K562 (cell line): Measurements from ENCODE around the gene CYB5R4. TPM values are rescaled to one million over a fixed set of nuclear protein-coding genes. Genes with fewer than 3 reads are reported as not detected.

Source experiments
- BCLAF1 ChIP-seq, 2 experiments: fragments of 450-650 bp in 1 of 2; IDR thresholded peaks; 2 replicates each; pipeline ENCODE4 v1.6.1; 2011 to 2017; ENCODE audit warnings: low read depth in 2 of 2, antibody characterized with exemption in 1 of 2, borderline replicate concordance in 1 of 2, low read length in 1 of 2, mild to moderate bottlenecking in 1 of 2, mixed read lengths in 1 of 2; ENCODE audit not compliant: control insufficient read depth in 1 of 2
- CAMTA2 ChIP-seq: fragments of 250-450 bp; sonication (Bioruptor Pico); conservative IDR thresholded peaks from 2 replicates; pipeline ENCODE4 v1.5.1; 2022
- CCAR2 ChIP-seq: fragments of 200-400 bp; formaldehyde crosslinking; IDR thresholded peaks from 2 replicates; pipeline ENCODE4 v1.6.1; 2017; ENCODE audit warnings: mild to moderate bottlenecking, low read depth, low read length
- CLOCK ChIP-seq: fragments of 250-450 bp; sonication (Bioruptor Pico); IDR thresholded peaks from 2 replicates; pipeline ENCODE4 v1.4.0; 2020; ENCODE audit warnings: mild to moderate bottlenecking, moderate library complexity, borderline replicate concordance
- CREM ChIP-seq: IDR thresholded peaks from 2 replicates; pipeline ENCODE4 v1.6.1; 2014; ENCODE audit warnings: antibody characterized with exemption, low read depth
- HSF4 ChIP-seq: fragments of 250-450 bp; sonication (Bioruptor Pico); IDR thresholded peaks from 2 replicates; pipeline ENCODE4 v2.1.2; 2022; ENCODE audit warnings: mild to moderate bottlenecking, moderate library complexity, borderline replicate concordance
- MEF2D ChIP-seq: conservative IDR thresholded peaks from 2 replicates; pipeline ENCODE4 v1.6.1; 2016; ENCODE audit warnings: low read depth, missing genetic modification characterization, missing compliant biosample characterization
- NCOA4 ChIP-seq: fragments of 450-650 bp; IDR thresholded peaks from 2 replicates; pipeline ENCODE4 v1.6.1; 2018; ENCODE audit warnings: mild to moderate bottlenecking; ENCODE audit not compliant: partially characterized antibody
- NR2C1 ChIP-seq, 2 experiments: fragments of 450-650 bp; IDR thresholded peaks; 2 replicates each; pipeline ENCODE4 v1.6.1; 2017; ENCODE audit warnings: mild to moderate bottlenecking in 2 of 2, antibody characterized with exemption in 1 of 2, inconsistent platforms in 1 of 2, missing compliant biosample characterization in 1 of 2, missing genetic modification characterization in 1 of 2
- PHF8 ChIP-seq: fragments of 200-600 bp; sonication (generic); IDR thresholded peaks from 2 replicates; pipeline ENCODE4 v1.6.1; 2012; ENCODE audit warnings: mixed run types, mild to moderate bottlenecking, inconsistent platforms, low read length, moderate library complexity, borderline replicate concordance
- RBM15 ChIP-seq: fragments of 200-400 bp; formaldehyde crosslinking; IDR thresholded peaks from 2 replicates; pipeline ENCODE4 v1.6.1; 2018; ENCODE audit warnings: mild to moderate bottlenecking, low read length, moderate library complexity; ENCODE audit not compliant: insufficient read depth
- SREBF1 ChIP-seq: fragments of 150-350 bp; IDR thresholded peaks from 2 replicates; pipeline ENCODE4 v1.6.1; 2014; ENCODE audit warnings: antibody characterized with exemption, low read depth, low read length, borderline replicate concordance
- TAF1 ChIP-seq: IDR thresholded peaks from 2 replicates; pipeline ENCODE4 v1.6.1; 2011; ENCODE audit warnings: mild to moderate bottlenecking, low read length, moderate library complexity; ENCODE audit not compliant: insufficient read depth, control insufficient read depth, severe bottlenecking; ENCODE audit errors: extremely low read depth
- TBP ChIP-seq: optimal IDR thresholded peaks from 2 replicates; pipeline ENCODE3; 2011; ENCODE audit warnings: low read depth, low read length, improper control_type of control experiment
- XRCC4 ChIP-seq: IDR thresholded peaks from one replicate; pipeline ENCODE4 v1.6.1; 2011; ENCODE audit not compliant: insufficient read depth, insufficient read length; ENCODE audit errors: extremely low read depth
- YY1 ChIP-seq, 3 experiments: IDR thresholded peaks; 2 replicates each; pipeline ENCODE4 v1.6.1; 2011; ENCODE audit warnings: low read length in 2 of 3, mild to moderate bottlenecking in 2 of 3, moderate library complexity in 2 of 3, borderline replicate concordance in 1 of 3, control low read depth in 1 of 3, low read depth in 1 of 3; ENCODE audit not compliant: insufficient read depth in 3 of 3, insufficient replicate concordance in 2 of 3, control insufficient read depth in 1 of 3, insufficient read length in 1 of 3; ENCODE audit errors: extremely low read depth in 1 of 3
- ZNF3 ChIP-seq: fragments of 250-450 bp; sonication (Bioruptor Pico); IDR thresholded peaks from 2 replicates; pipeline ENCODE4 v1.5.0; 2021; ENCODE audit warnings: mild to moderate bottlenecking, moderate library complexity
- ZNF311 ChIP-seq: fragments of 250-450 bp; sonication (Bioruptor Pico); IDR thresholded peaks from 2 replicates; pipeline ENCODE4 v1.4.0; 2020; ENCODE audit warnings: mild to moderate bottlenecking, moderate library complexity
- ZNF551 ChIP-seq: fragments of 250-450 bp; sonication (Bioruptor Pico); IDR thresholded peaks from 2 replicates; pipeline ENCODE4 v1.5.0; 2021; ENCODE audit warnings: mild to moderate bottlenecking, moderate library complexity
- ZNF79 ChIP-seq: fragments of 250-450 bp; sonication (Bioruptor Pico); IDR thresholded peaks from 2 replicates; pipeline ENCODE4 v1.4.0; 2020; ENCODE audit warnings: low read depth, mild to moderate bottlenecking, moderate library complexity
- polyA plus RNA-seq, 8 experiments: library from polyadenylated mRNA; depleted of rRNA in 4 of 8; stranded (reverse) in 5 of 8; unstranded in 3 of 8; fragments of >200 nt; fragmentation: Nextera tagmentation in 2 of 8; fragmentation: Illumina TruSeq in 1 of 8; extraction: Ambion mirVana in 2 of 8; extraction: Trizol in 1 of 8; gene quantifications; 2 replicates each; pipeline versions ENCODE4 v1.2.1 to v1.2.3, GENCODE V29; 2011 to 2014; ENCODE audit warnings: inconsistent platforms in 1 of 8, missing spikeins in 1 of 8
- total RNA-seq, 7 experiments: library from RNA; depleted of rRNA in 6 of 7; stranded (reverse); fragments of >200 nt in 6 of 7; fragmentation: Illumina TruSeq in 2 of 7; extraction: Trizol in 2 of 7; gene quantifications; 2 replicates each; pipeline versions ENCODE4 v1.2.1 to v1.2.3, GENCODE V29; 2011 to 2021; ENCODE audit warnings: low replicate concordance in 1 of 7

CYB5R4 gene
- total and polyA plus RNA-seq, 9 of the 15 experiments (the other 6 are each of a cell fraction or from before 2014, with no cell fraction given): 5.9 to 23.1 (median 19.0) TPM

GRCh38 chr6:83859410-83860358 lies at the start of gene CYB5R4 (continued):
- peak; percentile 17 for TF ChIP-seq TBP
- no peak for TF ChIP-seq BCLAF1 (IDR thresholded peaks at IDR 0.05; ENCODE audit: borderline replicate concordance in 1 of 2, control insufficient read depth in 1 of 2, low read depth in 2 of 2, low read length in 1 of 2)
- TF ChIP-seq SREBF1: peak; percentile 74; the same call in 1 of the 2 replicates
- peak; percentile 96 for TF ChIP-seq PHF8
- TF ChIP-seq CREM: peak; percentile 92
- TF ChIP-seq NR2C1 (IDR thresholded peaks at IDR 0.05): peak; percentile 87
- TF ChIP-seq NR2C1 (tag; IDR thresholded peaks at IDR 0.05): peak; percentile 92
- TF ChIP-seq ZNF79 (CRISPR knock-in tag): 0 out of 2 replicates have a peak, but pooled peaks have one; percentile 21
- TF ChIP-seq RBM15: no peak
- peak; percentile 54 for TF ChIP-seq TAF1
- no peak for TF ChIP-seq ZNF3 (CRISPR knock-in tag)
- no peak for TF ChIP-seq HSF4 (CRISPR knock-in tag)
- no peak for TF ChIP-seq NCOA4
- no peak for TF ChIP-seq CAMTA2 (CRISPR knock-in tag)
- TF ChIP-seq MEF2D (tag): peak; percentile 53; the same call in 1 of the 2 replicates
- TF ChIP-seq CLOCK (CRISPR knock-in tag): no peak
- TF ChIP-seq ZNF311 (CRISPR knock-in tag): peak; percentile 78; the same call in 1 of the 2 replicates
- no peak for TF ChIP-seq ZNF551 (CRISPR knock-in tag)
- TF ChIP-seq CCAR2: no peak
- TF ChIP-seq YY1 (IDR thresholded peaks at IDR 0.05; ENCODE audit: borderline replicate concordance in 1 of 3, control insufficient read depth in 1 of 3, extremely low read depth in 1 of 3, insufficient read depth in 3 of 3, insufficient read length in 1 of 3, insufficient replicate concordance in 2 of 3, low read depth in 1 of 3, low read length in 2 of 3): peak in 1 of 3 experiments; percentile 34
- TF ChIP-seq XRCC4: no peak
